MM.1S (cell line): Measurements from ENCODE around the gene SH3RF3.

Experiments used
- DNase-seq: peaks from one replicate; pipeline ENCODE4 v3.0.0-alpha.2; 2015
- H2AFZ ChIP-seq: fragments of 300-600 bp; sonication (generic); 2 replicates; pipeline ENCODE4 v1.6.0; 2016; ENCODE audit warnings: antibody characterized with exemption, low read length
- H3F3A ChIP-seq: fragments of 300-600 bp; sonication (generic); 2 replicates; pipeline ENCODE4 v1.6.1; 2016; ENCODE audit warnings: mild to moderate bottlenecking, antibody characterized with exemption, low read length, moderate library complexity, mixed read lengths; ENCODE audit not compliant: insufficient read depth
- H3K27ac ChIP-seq: fragments of 300-600 bp; sonication (generic); 2 replicates; pipeline ENCODE4 v1.5.1; 2016; ENCODE audit warnings: mild to moderate bottlenecking, low read length
- H3K27me3 ChIP-seq: fragments of 300-600 bp; sonication (generic); replicated peaks from 2 replicates; pipeline ENCODE4 v1.6.0; 2016; ENCODE audit warnings: low read length; ENCODE audit not compliant: insufficient read depth
- H3K36me3 ChIP-seq: fragments of 300-600 bp; sonication (generic); replicated peaks from 2 replicates; pipeline ENCODE4 v1.6.1; 2016; ENCODE audit warnings: mild to moderate bottlenecking, low read length, mixed read lengths; ENCODE audit not compliant: insufficient read depth
- H3K4me1 ChIP-seq: fragments of 300-600 bp; sonication (generic); 2 replicates; pipeline ENCODE4 v1.6.1; 2016; ENCODE audit warnings: low read length, mixed read lengths
- H3K4me2 ChIP-seq: fragments of 300-600 bp; sonication (generic); 2 replicates; pipeline ENCODE4 v1.6.0; 2016; ENCODE audit warnings: low read depth, low read length
- H3K4me3 ChIP-seq: fragments of 300-600 bp; sonication (generic); 2 replicates; pipeline ENCODE4 v1.5.1; 2016; ENCODE audit warnings: low read length, mixed read lengths
- H3K79me2 ChIP-seq: fragments of 300-600 bp; sonication (generic); 2 replicates; pipeline ENCODE4 v1.6.1; 2016; ENCODE audit warnings: mixed run types, low read length, mixed read lengths
- H3K9ac ChIP-seq: fragments of 300-600 bp; sonication (generic); 2 replicates; pipeline ENCODE4 v1.6.1; 2016; ENCODE audit warnings: low read length, mixed read lengths
- H3K9me2 ChIP-seq: fragments of 300-600 bp; sonication (generic); replicated peaks from 2 replicates; pipeline ENCODE4 v1.6.1; 2016; ENCODE audit warnings: mild to moderate bottlenecking, low read length, mixed read lengths; ENCODE audit not compliant: insufficient read depth
- H3K9me3 ChIP-seq: fragments of 300-600 bp; sonication (generic); replicated peaks from 2 replicates; pipeline ENCODE4 v1.6.1; 2016; ENCODE audit warnings: mild to moderate bottlenecking, low read length, mixed read lengths; ENCODE audit not compliant: insufficient read depth
- H4K20me1 ChIP-seq: fragments of 300-600 bp; sonication (generic); 2 replicates; pipeline ENCODE4 v1.6.1; 2016; ENCODE audit warnings: mild to moderate bottlenecking, low read length, moderate library complexity, mixed read lengths; ENCODE audit not compliant: insufficient read depth
- EZH2 ChIP-seq: fragments of 300-600 bp; sonication (generic); optimal IDR thresholded peaks from 2 replicates; pipeline ENCODE3; 2017; ENCODE audit warnings: low read depth, mild to moderate bottlenecking, antibody characterized with exemption, low read length, mixed read lengths
- EZH2phosphoT487 ChIP-seq: fragments of 300-600 bp; sonication (generic); IDR thresholded peaks from 2 replicates; pipeline ENCODE4 v1.6.1; 2018; ENCODE audit warnings: antibody characterized with exemption, low read length
- TF ChIP-seq, protein P1 (sequence below): fragments of 300-600 bp; sonication (generic); IDR thresholded peaks from 2 replicates; pipeline ENCODE4 v1.5.1; 2016; ENCODE audit warnings: antibody characterized with exemption, low read length, mixed read lengths

The SH3RF3 gene

DNA sequence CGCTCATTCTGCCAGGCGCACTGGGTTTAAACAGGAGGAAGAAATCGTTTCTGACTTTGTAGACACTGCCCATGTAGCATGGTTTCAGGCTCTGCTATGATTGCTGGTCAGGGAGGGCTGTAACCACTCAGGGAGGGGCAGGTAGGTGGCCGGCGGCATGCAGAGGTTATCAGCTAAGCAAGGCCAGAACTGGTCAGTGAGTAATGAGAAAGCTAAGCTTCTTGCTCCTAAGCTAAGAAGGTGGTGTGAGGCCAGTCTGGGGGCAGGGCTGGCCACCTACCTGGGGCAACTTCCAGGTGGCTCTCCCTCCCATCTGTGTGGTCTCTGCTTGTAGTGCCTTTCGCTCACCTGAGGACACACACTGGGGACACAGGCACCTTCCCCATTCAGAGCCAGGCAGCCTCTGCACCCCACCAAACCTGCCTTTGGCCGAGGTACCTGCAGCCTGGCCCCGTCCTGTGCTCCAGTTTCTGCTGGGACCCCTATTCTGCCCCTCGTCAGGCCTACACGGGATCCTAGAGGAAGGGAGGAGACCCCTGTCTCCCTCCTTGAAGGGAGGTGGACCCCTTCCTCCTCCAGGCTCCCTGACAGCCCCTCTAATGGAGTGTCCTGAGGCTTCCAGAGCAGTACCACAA is 288.8 kb downstream of the SH3RF3 start:
- Histone ChIP-seq H3K4me2 (no peak overlapping the region), H3K79me2 (no peaks in the 10 kb centered on the region), H3K4me1 (no peaks in the 10 kb centered on the region), H3F3A (no peaks in the 10 kb centered on the region), H3K9me3 (no peaks in the 10 kb centered on the region), H3K27me3 (no peaks in the 10 kb centered on the region), H3K4me3 (no peak overlapping the region), H3K9ac (no peak overlapping the region), H3K27ac (no peak overlapping the region), H3K9me2 (no peaks in the 10 kb centered on the region), H2AFZ (no peak overlapping the region), H3K36me3 (no peaks in the 10 kb centered on the region), H4K20me1 (no peaks in the 10 kb centered on the region)
- TF ChIP-seq EZH2phosphoT487 (no peak), EZH2 (no peak)
- TF ChIP-seq, protein P1, sequence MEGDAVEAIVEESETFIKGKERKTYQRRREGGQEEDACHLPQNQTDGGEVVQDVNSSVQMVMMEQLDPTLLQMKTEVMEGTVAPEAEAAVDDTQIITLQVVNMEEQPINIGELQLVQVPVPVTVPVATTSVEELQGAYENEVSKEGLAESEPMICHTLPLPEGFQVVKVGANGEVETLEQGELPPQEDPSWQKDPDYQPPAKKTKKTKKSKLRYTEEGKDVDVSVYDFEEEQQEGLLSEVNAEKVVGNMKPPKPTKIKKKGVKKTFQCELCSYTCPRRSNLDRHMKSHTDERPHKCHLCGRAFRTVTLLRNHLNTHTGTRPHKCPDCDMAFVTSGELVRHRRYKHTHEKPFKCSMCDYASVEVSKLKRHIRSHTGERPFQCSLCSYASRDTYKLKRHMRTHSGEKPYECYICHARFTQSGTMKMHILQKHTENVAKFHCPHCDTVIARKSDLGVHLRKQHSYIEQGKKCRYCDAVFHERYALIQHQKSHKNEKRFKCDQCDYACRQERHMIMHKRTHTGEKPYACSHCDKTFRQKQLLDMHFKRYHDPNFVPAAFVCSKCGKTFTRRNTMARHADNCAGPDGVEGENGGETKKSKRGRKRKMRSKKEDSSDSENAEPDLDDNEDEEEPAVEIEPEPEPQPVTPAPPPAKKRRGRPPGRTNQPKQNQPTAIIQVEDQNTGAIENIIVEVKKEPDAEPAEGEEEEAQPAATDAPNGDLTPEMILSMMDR, result no peak
- DNase-seq, result no peak

DNA sequence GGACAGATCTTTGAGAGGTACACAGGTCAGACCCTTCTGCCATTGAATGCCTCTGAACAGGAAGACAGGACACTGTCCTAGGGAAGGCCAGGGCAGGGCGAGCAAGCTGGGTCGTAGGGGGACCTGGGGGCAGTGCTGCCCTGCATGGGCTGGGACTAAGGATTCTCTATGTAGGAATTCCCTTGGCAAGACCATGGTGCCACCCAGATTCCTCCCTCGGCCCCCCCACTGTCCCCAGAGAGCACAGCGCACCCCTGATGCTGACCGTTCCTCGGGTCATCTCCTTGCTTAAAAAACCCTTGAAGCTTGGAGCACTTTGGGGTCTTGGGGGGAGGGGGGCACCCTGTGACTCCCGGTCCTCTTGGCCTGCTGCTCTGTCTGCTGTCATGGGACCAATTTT is 289.7 kb downstream of the SH3RF3 start:
- H3K36me3 ChIP-seq, result no peaks in the 10 kb centered on the region
- H4K20me1 ChIP-seq, result no peaks in the 10 kb centered on the region
- no peak overlapping the region for H3K27ac ChIP-seq
- H3K9me3 ChIP-seq, result no peaks in the 10 kb centered on the region
- H3K79me2 ChIP-seq, result no peaks in the 10 kb centered on the region
- no peak overlapping the region for H3K9ac ChIP-seq
- H3K4me1 ChIP-seq, result no peaks in the 10 kb centered on the region
- TF ChIP-seq EZH2 (no peak), EZH2phosphoT487 (no peak)
- TF ChIP-seq, protein P1, result no peak
- H3K4me3 ChIP-seq, result no peak overlapping the region
- no peak for DNase-seq
- no peaks in the 10 kb centered on the region for H3K27me3 ChIP-seq
- H3F3A ChIP-seq, result no peaks in the 10 kb centered on the region
- no peaks in the 10 kb centered on the region for H3K9me2 ChIP-seq
- H2AFZ ChIP-seq, result no peak overlapping the region
- no peak overlapping the region for H3K4me2 ChIP-seq

DNA sequence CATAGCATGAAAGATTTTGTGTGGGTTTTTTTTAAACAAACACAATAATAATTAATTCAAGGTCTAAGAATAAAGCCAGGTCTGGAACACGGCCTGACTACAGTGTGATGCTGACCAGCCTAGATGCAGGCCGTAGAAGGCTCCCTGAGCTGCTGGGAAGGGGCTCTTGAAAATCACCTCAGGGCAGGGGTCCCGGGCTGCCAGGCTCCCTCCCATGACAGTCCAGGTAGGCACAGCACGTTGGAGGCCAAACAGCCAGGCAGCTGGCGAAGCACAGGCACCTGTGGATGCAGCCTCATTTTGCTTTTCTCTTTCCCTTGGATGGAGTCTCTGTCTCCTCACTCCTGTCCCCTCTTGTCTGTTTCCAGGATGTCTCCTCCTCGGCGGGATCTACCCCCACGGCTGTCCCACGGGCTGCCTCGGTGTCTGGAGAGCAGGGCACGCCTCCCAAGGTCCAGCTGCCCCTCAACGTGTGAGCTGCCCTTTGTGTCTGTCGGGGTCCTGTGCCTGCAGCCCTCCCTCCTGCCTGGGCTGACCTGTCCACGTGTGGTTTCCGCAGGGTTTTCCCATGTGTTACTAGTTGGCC is 290.3 kb downstream of the SH3RF3 start:
- H3F3A ChIP-seq, result no peaks in the 10 kb centered on the region
- H2AFZ ChIP-seq, result no peak overlapping the region
- no peak overlapping the region for H3K4me3 ChIP-seq
- no peak overlapping the region for H3K4me2 ChIP-seq
- no peak for TF ChIP-seq EZH2
- no peak for TF ChIP-seq EZH2phosphoT487
- TF ChIP-seq, protein P1, result no peak
- no peaks in the 10 kb centered on the region for H4K20me1 ChIP-seq
- no peaks in the 10 kb centered on the region for H3K27me3 ChIP-seq
- H3K9me2 ChIP-seq, result no peaks in the 10 kb centered on the region
- no peaks in the 10 kb centered on the region for H3K4me1 ChIP-seq
- no peak for DNase-seq
- no peaks in the 10 kb centered on the region for H3K9me3 ChIP-seq
- H3K27ac ChIP-seq, result no peak overlapping the region
- H3K9ac ChIP-seq, result no peak overlapping the region
- H3K36me3 ChIP-seq, result no peaks in the 10 kb centered on the region
- no peaks in the 10 kb centered on the region for H3K79me2 ChIP-seq
